OCI-LY7 (cell line): ENCODE measurements around the gene KRT76. TPM values are rescaled to one million over a fixed set of nuclear protein-coding genes. Genes with fewer than 3 reads are reported as not detected.

ENCODE experiments used
- BruUV-seq: library from RNA; stranded (reverse); fragments of 400-500 nt; replicated peaks from 2 replicates; lab custom pipeline; 2021; lab: Mats Ljungman, UMichigan
- CTCF ChIA-PET: fragments of 300-600 bp; sonication (Branson Sonifier 250); formaldehyde crosslinking; loops from one replicate; lab custom pipeline; 2022; ENCODE audit warnings: antibody characterized with exemption; ENCODE audit not compliant: unreplicated experiment; lab: Charles Lee
- POLR2A ChIA-PET: fragments of 300-600 bp; sonication (Branson Sonifier 250); formaldehyde crosslinking; loops from one replicate; lab custom pipeline; 2022; ENCODE audit warnings: antibody characterized with exemption; lab: Charles Lee
- DNase-seq: peaks from one replicate; pipeline ENCODE4 v3.0.0-alpha.2; 2015; ENCODE audit warnings: low spot score
- H2AFZ ChIP-seq: fragments of 200-600 bp; sonication (generic), shearing (Covaris generic); 2 replicates; pipeline ENCODE4 v1.6.1; 2014; ENCODE audit warnings: mild to moderate bottlenecking, antibody characterized with exemption, low read length, moderate library complexity
- H3K27ac ChIP-seq: fragments of 200-600 bp; sonication (generic); 2 replicates; pipeline ENCODE4 v1.5.1; 2014; ENCODE audit warnings: mixed run types, low read depth, mild to moderate bottlenecking, moderate library complexity, low read length, inconsistent platforms; ENCODE audit not compliant: poor library complexity, severe bottlenecking
- H3K36me3 ChIP-seq: fragments of 200-600 bp; sonication (generic); 2 replicates; pipeline ENCODE4 v1.6.1; 2014; ENCODE audit warnings: mild to moderate bottlenecking, antibody characterized with exemption, low read length, moderate library complexity, mixed read lengths; ENCODE audit not compliant: insufficient read depth
- H3K4me1 ChIP-seq: fragments of 200-600 bp; sonication (generic); 2 replicates; pipeline ENCODE4 v1.5.1; 2014; ENCODE audit warnings: mild to moderate bottlenecking, low read length; ENCODE audit not compliant: insufficient read depth, poor library complexity, severe bottlenecking
- H3K4me2 ChIP-seq: fragments of 200-600 bp; sonication (generic); 2 replicates; pipeline ENCODE4 v1.6.1; 2014; ENCODE audit warnings: mild to moderate bottlenecking, low read length
- H3K4me3 ChIP-seq: fragments of 200-600 bp; sonication (generic); 2 replicates; pipeline ENCODE4 v1.5.1; 2014; ENCODE audit warnings: mild to moderate bottlenecking, low read depth, low read length; ENCODE audit not compliant: poor library complexity, severe bottlenecking
- H3K79me2 ChIP-seq: fragments of 200-600 bp; sonication (generic); 2 replicates; pipeline ENCODE4 v1.6.1; 2016; ENCODE audit warnings: low read depth, mild to moderate bottlenecking, low read length, moderate library complexity, mixed read lengths; ENCODE audit not compliant: insufficient read depth
- H3K9me2 ChIP-seq: fragments of 200-600 bp; sonication (generic); 2 replicates; pipeline ENCODE4 v1.6.1; 2016; ENCODE audit warnings: mild to moderate bottlenecking, low read length, mixed read lengths; ENCODE audit not compliant: insufficient read depth
- H3K9me3 ChIP-seq: fragments of 200-600 bp; sonication (generic); 2 replicates; pipeline ENCODE4 v1.6.1; 2014; ENCODE audit warnings: mild to moderate bottlenecking, mixed run types, low read length, mixed read lengths
- H4K20me1 ChIP-seq: fragments of 200-600 bp; sonication (generic); 2 replicates; pipeline ENCODE4 v1.6.1; 2014; ENCODE audit warnings: mild to moderate bottlenecking, antibody characterized with exemption, low read length, moderate library complexity, mixed read lengths; ENCODE audit not compliant: insufficient read depth
- EZH2phosphoT487 ChIP-seq: fragments of 200-600 bp; sonication (generic); IDR thresholded peaks from 2 replicates; pipeline ENCODE4 v1.6.1; 2018; ENCODE audit warnings: low read depth, borderline replicate concordance, mild to moderate bottlenecking, mixed run types, antibody characterized with exemption, low read length, moderate library complexity, mixed read lengths
- intact Hi-C: fragments of 100-400 bp; cut with micrococcal nuclease; formaldehyde crosslinking; loops from one replicate; pipeline ENCODE4 v1.10.0; 2022; ENCODE audit not compliant: unreplicated experiment
- total RNA-seq, 2 experiments: library from RNA; depleted of rRNA in 1 of 2; stranded (reverse); fragments of >200 nt in 1 of 2; shearing (Covaris generic) in 1 of 2; gene quantifications; 2 replicates each; pipeline ENCODE4 v1.2.3, GENCODE V29; 2014 to 2022
- TF ChIP-seq, protein P1 (sequence below): fragments of 200-600 bp; sonication (generic); conservative IDR thresholded peaks from 2 replicates; pipeline ENCODE4 v1.5.1; 2014; ENCODE audit warnings: mild to moderate bottlenecking, antibody characterized with exemption, low read length, moderate library complexity, mixed read lengths

The KRT76 gene
- total RNA-seq, 2 experiments from 2014 or later, result not detected

GRCh38 chr12:52798671-52799504 lies 21.7 kb upstream of the KRT76 start:
- Histone ChIP-seq H2AFZ (no peak overlapping the region), H3K9me3 (no peaks in the 10 kb centered on the region), H3K9me2 (no peaks in the 10 kb centered on the region), H4K20me1 (no peaks in the 10 kb centered on the region), H3K4me1 (no peaks in the 10 kb centered on the region), H3K27ac (no peak overlapping the region), H3K4me3 (no peak overlapping the region), H3K79me2 (no peaks in the 10 kb centered on the region), H3K36me3 (no peaks in the 10 kb centered on the region), H3K4me2 (no peak overlapping the region)
- POLR2A ChIA-PET, result no interaction called here
- TF ChIP-seq, protein P1, sequence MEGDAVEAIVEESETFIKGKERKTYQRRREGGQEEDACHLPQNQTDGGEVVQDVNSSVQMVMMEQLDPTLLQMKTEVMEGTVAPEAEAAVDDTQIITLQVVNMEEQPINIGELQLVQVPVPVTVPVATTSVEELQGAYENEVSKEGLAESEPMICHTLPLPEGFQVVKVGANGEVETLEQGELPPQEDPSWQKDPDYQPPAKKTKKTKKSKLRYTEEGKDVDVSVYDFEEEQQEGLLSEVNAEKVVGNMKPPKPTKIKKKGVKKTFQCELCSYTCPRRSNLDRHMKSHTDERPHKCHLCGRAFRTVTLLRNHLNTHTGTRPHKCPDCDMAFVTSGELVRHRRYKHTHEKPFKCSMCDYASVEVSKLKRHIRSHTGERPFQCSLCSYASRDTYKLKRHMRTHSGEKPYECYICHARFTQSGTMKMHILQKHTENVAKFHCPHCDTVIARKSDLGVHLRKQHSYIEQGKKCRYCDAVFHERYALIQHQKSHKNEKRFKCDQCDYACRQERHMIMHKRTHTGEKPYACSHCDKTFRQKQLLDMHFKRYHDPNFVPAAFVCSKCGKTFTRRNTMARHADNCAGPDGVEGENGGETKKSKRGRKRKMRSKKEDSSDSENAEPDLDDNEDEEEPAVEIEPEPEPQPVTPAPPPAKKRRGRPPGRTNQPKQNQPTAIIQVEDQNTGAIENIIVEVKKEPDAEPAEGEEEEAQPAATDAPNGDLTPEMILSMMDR, result no peak
- no peak for TF ChIP-seq EZH2phosphoT487
- intact Hi-C loops, result no loop called here
- DNase-seq, result no peak
- BruUV-seq, result no TSS peak
- CTCF ChIA-PET, result no interaction called here

DNA sequence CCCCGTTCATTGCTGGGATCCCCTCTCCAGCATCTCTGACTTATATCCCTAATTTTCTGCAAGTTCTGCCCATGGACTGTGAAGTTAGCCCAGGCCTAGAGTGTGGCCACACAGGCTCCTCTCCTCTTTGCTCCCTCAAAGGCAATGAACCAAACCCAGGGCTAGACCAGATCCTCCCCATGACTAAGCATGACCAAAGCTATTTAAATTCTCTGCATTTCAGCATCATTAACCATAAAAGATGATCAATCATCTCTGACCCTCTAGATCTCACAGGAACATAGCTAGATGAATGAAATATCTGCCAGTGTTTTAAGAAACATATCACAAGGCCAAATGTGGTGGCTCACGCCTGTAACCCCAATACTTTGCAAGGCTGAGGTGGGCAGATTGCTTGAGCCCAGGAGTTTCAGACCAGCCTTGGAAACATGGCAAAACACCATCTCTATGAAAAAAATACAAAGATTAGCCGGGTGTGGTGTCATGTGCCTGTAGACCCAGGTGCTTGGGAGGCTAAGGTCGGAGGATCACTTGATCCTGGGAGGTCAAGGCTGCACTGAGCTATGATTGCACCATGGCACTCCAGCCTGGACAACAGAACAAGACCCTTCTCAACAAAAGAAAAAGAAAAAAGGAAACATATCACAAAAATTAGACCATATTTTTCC lies 21.0 kb upstream of the KRT76 start:
- Histone ChIP-seq H2AFZ (no peak overlapping the region), H3K9me3 (no peaks in the 10 kb centered on the region), H3K9me2 (no peaks in the 10 kb centered on the region), H3K27ac (no peak overlapping the region), H4K20me1 (no peaks in the 10 kb centered on the region), H3K4me3 (no peak overlapping the region), H3K79me2 (no peaks in the 10 kb centered on the region), H3K4me1 (no peaks in the 10 kb centered on the region), H3K36me3 (no peaks in the 10 kb centered on the region), H3K4me2 (no peak overlapping the region)
- ChIA-PET CTCF (no interaction called here), POLR2A (interaction anchor here (1.0 kb wide), 1 partner anchor 13 kb away, joined by 3 read pairs; no protein-coding TSS in a partner anchor)
- no peak for TF ChIP-seq EZH2phosphoT487
- TF ChIP-seq, protein P1, result no peak
- no peak for DNase-seq
- BruUV-seq, result no TSS peak
- intact Hi-C loops, result no loop called here
